ENCODE results near the gene CACNA1I. TPM values are rescaled to one million over a fixed set of nuclear protein-coding genes. Genes with fewer than 3 reads are reported as not detected.

CACNA1I gene
- total RNA-seq, 1 experiment from 2014 or later, result 0.02 TPM

- Mint-ChIP-seq H3K36me3 (ENCODE audit: insufficient read depth, unreplicated experiment) (peaks cover 84% of the 10 kb centered on the region), H3K4me1 (ENCODE audit: insufficient read depth, unreplicated experiment) (peaks cover 68% of the 10 kb centered on the region), H3K4me3 (ENCODE audit: unreplicated experiment) (no peak overlapping the region), H3K9me3 (ENCODE audit: unreplicated experiment) (no peaks in the 10 kb centered on the region), H3K27ac (ENCODE audit: low read depth, unreplicated experiment) (no peak overlapping the region), H3K27me3 (ENCODE audit: insufficient read depth, unreplicated experiment) (no peaks in the 10 kb centered on the region)
- BruUV-seq (replicated peaks), result no TSS peak
- no peak for TF ChIP-seq CTCF (IDR thresholded peaks at IDR 0.05; ENCODE audit: unreplicated experiment)
- ChIA-PET POLR2A (interaction anchor here (0.7 to 1.5 kb wide), 4 partner anchors 33 to 820 kb away, joined by 3 to 4 read pairs (median 3); no protein-coding TSS in a partner anchor), CTCF (interaction anchor here (0.5 to 26.5 kb wide), 4 partner anchors 32 to 692 kb away, joined by 4 to 471 read pairs (median 36); no protein-coding TSS in a partner anchor)
- intact Hi-C loops (cut with micrococcal nuclease), result loop anchor here (10.0 kb wide), 1 partner anchor 352 kb away; no protein-coding TSS in a partner anchor
- no peak for DNase-seq (ENCODE audit: unreplicated experiment)
Measured at GRCh38 chr22:39526736-39527171, 43.8 kb upstream of the CACNA1I start.

GRCh38 chr22:39527481-39527961 lies 43.0 kb upstream of the CACNA1I start:
- no peaks in the 10 kb centered on the region for H3K9me3 Mint-ChIP-seq (ENCODE audit: unreplicated experiment)
- no peak for TF ChIP-seq CTCF (IDR thresholded peaks at IDR 0.05; ENCODE audit: unreplicated experiment)
- intact Hi-C loops (cut with micrococcal nuclease), result loop anchor here (10.0 kb wide), 1 partner anchor 353 kb away; no protein-coding TSS in a partner anchor
- no TSS peak for BruUV-seq (replicated peaks)
- H3K27me3 Mint-ChIP-seq (ENCODE audit: insufficient read depth, unreplicated experiment), result no peaks in the 10 kb centered on the region
- H3K4me3 Mint-ChIP-seq (ENCODE audit: unreplicated experiment), result no peak overlapping the region
- ChIA-PET POLR2A (interaction anchor here (0.7 to 1.5 kb wide), 4 partner anchors 34 to 1759 kb away, joined by 3 to 4 read pairs (median 3); no protein-coding TSS in a partner anchor), CTCF (interaction anchor here (0.5 to 26.5 kb wide), 3 partner anchors 33 to 504 kb away, joined by 3 to 471 read pairs (median 66); no protein-coding TSS in a partner anchor)
- H3K27ac Mint-ChIP-seq (ENCODE audit: low read depth, unreplicated experiment), result no peak overlapping the region
- DNase-seq (ENCODE audit: unreplicated experiment), result peak; percentile 42
- peaks cover 79% of the 10 kb centered on the region for H3K36me3 Mint-ChIP-seq (ENCODE audit: insufficient read depth, unreplicated experiment)
- peaks cover 65% of the 10 kb centered on the region for H3K4me1 Mint-ChIP-seq (ENCODE audit: insufficient read depth, unreplicated experiment)

GRCh38 chr22:39528080-39528661 lies 42.4 kb upstream of the CACNA1I start:
- intact Hi-C loops (cut with micrococcal nuclease), result loop anchor here (10.0 kb wide), 1 partner anchor 353 kb away; no protein-coding TSS in a partner anchor
- Mint-ChIP-seq H3K27me3 (ENCODE audit: insufficient read depth, unreplicated experiment) (no peaks in the 10 kb centered on the region), H3K4me3 (ENCODE audit: unreplicated experiment) (no peak overlapping the region), H3K36me3 (ENCODE audit: insufficient read depth, unreplicated experiment) (peaks cover 76% of the 10 kb centered on the region), H3K4me1 (ENCODE audit: insufficient read depth, unreplicated experiment) (peaks cover 61% of the 10 kb centered on the region), H3K9me3 (ENCODE audit: unreplicated experiment) (no peaks in the 10 kb centered on the region), H3K27ac (ENCODE audit: low read depth, unreplicated experiment) (peak overlapping the region; percentile 47)
- POLR2A ChIA-PET, result interaction anchor here (0.7 to 5.1 kb wide), 12 partner anchors 8 to 1758 kb away, joined by 3 to 85 read pairs (median 4); partner anchors contain the start of genes ATF4 and RPL3
- CTCF ChIA-PET, result interaction anchor here (0.5 to 26.5 kb wide), 9 partner anchors 8 to 1348 kb away, joined by 3 to 471 read pairs (median 9); partner anchors contain the start of genes ATF4 and MIEF1
- TF ChIP-seq CTCF (IDR thresholded peaks at IDR 0.05; ENCODE audit: unreplicated experiment), result no peak
- no TSS peak for BruUV-seq (replicated peaks)
- DNase-seq (ENCODE audit: unreplicated experiment), result no peak

Measured in MCF 10A (cell line).